K562 (cell line): ENCODE results near the gene NLRC3. TPM values are rescaled to one million over a fixed set of nuclear protein-coding genes. Genes with fewer than 3 reads are reported as not detected.

Experiments
- CBFA2T2 ChIP-seq: fragments of 450-650 bp; conservative IDR thresholded peaks from 2 replicates; pipeline ENCODE4 v1.6.1; 2017; ENCODE audit warnings: mild to moderate bottlenecking
- CEBPB ChIP-seq: fragments of 450-650 bp; IDR thresholded peaks from 2 replicates; pipeline ENCODE4 v1.6.1; 2016; ENCODE audit warnings: missing genetic modification characterization, missing compliant biosample characterization
- EP400 ChIP-seq: fragments of 450-650 bp; IDR thresholded peaks from 2 replicates; pipeline ENCODE4 v1.6.1; 2017; ENCODE audit warnings: antibody characterized with exemption, mild to moderate bottlenecking, moderate library complexity
- GABPB2 ChIP-seq: fragments of 250-450 bp; sonication (Bioruptor Pico); conservative IDR thresholded peaks from 2 replicates; pipeline ENCODE4 v1.5.1; 2021; ENCODE audit warnings: mild to moderate bottlenecking
- MBD2 ChIP-seq: sonication (generic); IDR thresholded peaks from 2 replicates; pipeline ENCODE4 v1.6.1; 2016; ENCODE audit warnings: low read depth, borderline replicate concordance
- PRDM10 ChIP-seq: fragments of 450-650 bp; IDR thresholded peaks from 2 replicates; pipeline ENCODE4 v1.6.1; 2018; ENCODE audit not compliant: partially characterized antibody
- PURB ChIP-seq: sonication (generic); formaldehyde crosslinking; IDR thresholded peaks from 2 replicates; pipeline ENCODE4 v1.9.0; 2021; ENCODE audit warnings: low read depth, mild to moderate bottlenecking, missing genetic modification reagents
- RAD51 ChIP-seq: fragments of 450-650 bp; IDR thresholded peaks from 2 replicates; pipeline ENCODE4 v1.7.1; 2016; ENCODE audit warnings: low read depth, mild to moderate bottlenecking, borderline replicate concordance
- RCOR1 ChIP-seq, 2 experiments: IDR thresholded peaks; 2 replicates each; pipeline ENCODE4 v1.6.1; 2012; ENCODE audit warnings: low read depth in 2 of 2, low read length in 2 of 2, borderline replicate concordance in 1 of 2, improper control_type of control experiment in 1 of 2
- SNAPC5 ChIP-seq: fragments of 250-450 bp; sonication (Bioruptor Pico); IDR thresholded peaks from 2 replicates; pipeline ENCODE4 v1.8.0; 2021; ENCODE audit warnings: moderate library complexity, mild to moderate bottlenecking, inconsistent platforms
- TEAD1 ChIP-seq, 2 experiments: fragments of 450-650 bp in 1 of 2; sonication (generic) in 1 of 2; formaldehyde crosslinking; IDR thresholded peaks; 2 replicates each; pipeline versions ENCODE4 v1.4.0 to v1.8.0; 2020 to 2022; ENCODE audit warnings: mild to moderate bottlenecking in 2 of 2, missing genetic modification reagents in 1 of 2
- USF1 ChIP-seq: sonication (generic); formaldehyde crosslinking; IDR thresholded peaks from 2 replicates; pipeline ENCODE4 v1.9.0; 2022; ENCODE audit warnings: mild to moderate bottlenecking, missing genetic modification reagents
- ZBTB26 ChIP-seq: fragments of 450-650 bp; formaldehyde crosslinking; IDR thresholded peaks from 2 replicates; pipeline ENCODE4 v1.4.0; 2022; ENCODE audit warnings: missing genetic modification characterization
- ZBTB34 ChIP-seq: fragments of 250-450 bp; sonication (Bioruptor Pico); IDR thresholded peaks from 2 replicates; pipeline ENCODE4 v1.8.0; 2021; ENCODE audit warnings: mild to moderate bottlenecking, moderate library complexity
- ZNF239 ChIP-seq: fragments of 250-450 bp; sonication (Bioruptor Pico); IDR thresholded peaks from 2 replicates; pipeline ENCODE4 v1.4.0; 2020; ENCODE audit warnings: mild to moderate bottlenecking
- ZNF384 ChIP-seq: IDR thresholded peaks from 2 replicates; pipeline ENCODE4 v1.6.1; 2012; ENCODE audit warnings: low read depth, low read length, improper control_type of control experiment
- ZNF586 ChIP-seq: fragments of 450-650 bp; formaldehyde crosslinking; conservative IDR thresholded peaks from 2 replicates; pipeline ENCODE4 v1.4.0; 2020; ENCODE audit warnings: mild to moderate bottlenecking, moderate library complexity
- ZNF764 ChIP-seq: fragments of 250-450 bp; sonication (Bioruptor Pico); IDR thresholded peaks from 2 replicates; pipeline ENCODE4 v1.4.0; 2020; ENCODE audit warnings: low read depth, mild to moderate bottlenecking, moderate library complexity
- polyA plus RNA-seq, 8 experiments: library from polyadenylated mRNA; depleted of rRNA in 4 of 8; stranded (reverse) in 5 of 8; unstranded in 3 of 8; fragments of >200 nt; fragmentation: Nextera tagmentation in 2 of 8; fragmentation: Illumina TruSeq in 1 of 8; extraction: Ambion mirVana in 2 of 8; extraction: Trizol in 1 of 8; gene quantifications; 2 replicates each; pipeline versions ENCODE4 v1.2.1 to v1.2.3, GENCODE V29; 2011 to 2014; ENCODE audit warnings: inconsistent platforms in 1 of 8, missing spikeins in 1 of 8
- total RNA-seq, 7 experiments: library from RNA; depleted of rRNA in 6 of 7; stranded (reverse); fragments of >200 nt in 6 of 7; fragmentation: Illumina TruSeq in 2 of 7; extraction: Trizol in 2 of 7; gene quantifications; 2 replicates each; pipeline versions ENCODE4 v1.2.1 to v1.2.3, GENCODE V29; 2011 to 2021; ENCODE audit warnings: low replicate concordance in 1 of 7

Gene NLRC3
- total and polyA plus RNA-seq, 9 of the 15 experiments (the other 6 are each of a cell fraction or from before 2014, with no cell fraction given): 0.03 to 0.13 (median 0.03) TPM; not detected in 4

- TF ChIP-seq PRDM10 (no peak), ZNF239 (CRISPR knock-in tag) (no peak), ZNF586 (CRISPR knock-in tag) (no peak), MBD2 (0 out of 2 replicates have a peak, but pooled peaks have one; percentile 15), RCOR1 (IDR thresholded peaks at IDR 0.05; ENCODE audit: borderline replicate concordance in 1 of 2, low read depth in 2 of 2, low read length in 2 of 2) (peak in 1 of 2 experiments; percentile 28; a peak in 1 of 4 replicates), ZBTB34 (CRISPR knock-in tag) (no peak), EP400 (peak; percentile 14; the same call in 1 of the 2 replicates), CEBPB (tag) (peak; percentile 57; the same call in 1 of the 2 replicates), TEAD1 (CRISPR knock-in tag; IDR thresholded peaks at IDR 0.05) (no peak), SNAPC5 (CRISPR knock-in tag) (no peak), ZNF384 (peak; percentile 82), RAD51 (peak; percentile 68), ZNF764 (CRISPR knock-in tag) (no peak), ZBTB26 (CRISPR knock-in tag) (0 out of 2 replicates have a peak, but pooled peaks have one; percentile 23), GABPB2 (CRISPR knock-in tag) (no peak), CBFA2T2 (0 out of 2 replicates have a peak, but pooled peaks have one; percentile 11), PURB (CRISPR knock-in tag) (no peak), USF1 (CRISPR knock-in tag) (peak; percentile 45; the same call in 1 of the 2 replicates)
These were observed 35.6 kb upstream of the NLRC3 start (continued) for GRCh38 chr16:3612510-3613466.
